Measurements from ENCODE around the gene PRM2.

The PRM2 gene

GRCh38 chr16:11248133-11248532 lies 28.1 kb downstream of the PRM2 start:
- no peak for DNase-seq (ENCODE audit: low spot score)

- DNase-seq (ENCODE audit: low spot score): no peak
Measured at GRCh38 chr16:11245988-11246387, 30.3 kb downstream of the PRM2 start.

- DNase-seq (ENCODE audit: low spot score): no peak
Measured at GRCh38 chr16:11245222-11245737, 31.0 kb downstream of the PRM2 start.

GRCh38 chr16:11242658-11243057 lies 33.6 kb downstream of the PRM2 start:
- DNase-seq (ENCODE audit: low spot score): no peak

- DNase-seq (ENCODE audit: low spot score): no peak
Measured at GRCh38 chr16:11241480-11242204, 34.6 kb downstream of the PRM2 start.

GRCh38 chr16:11240636-11241473 lies 35.4 kb downstream of the PRM2 start:
- no peak for DNase-seq (ENCODE audit: low spot score)

- DNase-seq (ENCODE audit: low spot score): no peak
Measured at GRCh38 chr16:11239644-11240632, 36.3 kb downstream of the PRM2 start.

- DNase-seq (ENCODE audit: low spot score): no peak
Measured at GRCh38 chr16:11238272-11239202, 37.7 kb downstream of the PRM2 start.

- DNase-seq (ENCODE audit: low spot score): no peak
Measured at GRCh38 chr16:11236461-11237254, 39.6 kb downstream of the PRM2 start.

- no peak for DNase-seq (ENCODE audit: low spot score)
Measured at GRCh38 chr16:11235703-11235991, 40.6 kb downstream of the PRM2 start.

- DNase-seq (ENCODE audit: low spot score): no peak
Measured at GRCh38 chr16:11234884-11235702, 41.2 kb downstream of the PRM2 start.

- peak; percentile 49 for DNase-seq (ENCODE audit: low spot score)
Measured at GRCh38 chr16:11233727-11234376, 42.4 kb downstream of the PRM2 start.

- DNase-seq (ENCODE audit: low spot score): peak; percentile 86
Measured at GRCh38 chr16:11232852-11233726, 43.2 kb downstream of the PRM2 start.

- no peak for DNase-seq (ENCODE audit: low spot score)
Measured at GRCh38 chr16:11232302-11232851, 43.9 kb downstream of the PRM2 start.

- DNase-seq (ENCODE audit: low spot score): no peak
Measured at GRCh38 chr16:11231367-11231970, 44.8 kb downstream of the PRM2 start.

- no peak for DNase-seq (ENCODE audit: low spot score)
Measured at GRCh38 chr16:11229906-11230305, 46.4 kb downstream of the PRM2 start.

- no peak for DNase-seq (ENCODE audit: low spot score)
Measured at GRCh38 chr16:11229432-11229831, 46.8 kb downstream of the PRM2 start.

All from CD4-positive, alpha-beta T cell treated with Interleukin-6 at 100 ng/mL for 8 hours (primary cell).